ENCODE data around the gene RMI2.
"Not testable (repeated sequence)": the region's sequence is repeated elsewhere in the genome, so short reads cannot be mapped to it uniquely, and the experiment has no call there.

The RMI2 gene

DNA sequence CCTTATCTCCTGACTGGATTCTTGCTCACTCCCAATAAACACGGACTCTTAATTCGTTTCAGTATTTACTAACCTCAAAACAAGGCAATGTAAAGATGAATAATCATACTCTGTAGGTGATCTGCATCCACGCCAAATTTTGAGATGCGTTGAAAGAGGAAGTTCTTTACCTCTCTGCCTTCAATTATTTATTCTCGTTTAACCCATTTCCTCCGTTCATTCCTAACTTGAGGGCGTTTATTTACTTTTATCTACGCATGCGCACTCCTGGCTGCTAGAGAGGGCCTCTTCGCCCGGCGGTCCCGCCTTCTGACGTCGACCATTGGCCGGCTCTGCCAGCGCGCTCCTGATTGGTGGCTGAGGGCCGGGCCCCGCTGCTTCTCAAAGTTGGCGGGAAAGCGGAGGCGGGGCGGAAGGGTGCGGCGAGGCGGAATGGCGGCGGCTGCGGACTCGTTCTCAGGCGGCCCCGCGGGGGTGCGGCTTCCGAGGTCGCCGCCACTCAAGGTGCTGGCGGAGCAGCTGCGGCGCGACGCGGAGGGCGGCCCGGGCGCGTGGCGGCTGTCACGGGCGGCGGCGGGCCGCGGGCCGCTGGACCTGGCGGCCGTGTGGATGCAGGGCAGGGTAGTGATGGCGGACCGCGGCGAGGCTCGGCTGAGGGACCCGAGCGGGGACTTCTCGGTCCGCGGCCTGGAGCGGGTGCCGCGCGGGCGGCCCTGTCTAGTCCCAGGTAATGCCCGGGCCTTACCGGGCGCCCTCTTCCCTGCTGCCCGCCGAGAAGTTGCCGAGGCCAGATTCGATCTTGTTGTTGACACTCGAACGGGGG, at the start of gene RMI2:
Gene RMI2, plus strand, starts transcription at position 420 of the 823 bp plus-strand sequence. Its CDS starts 13 bp downstream, at position 433.
- DNase-seq = peak; percentile 95

GRCh38 chr16:11295672-11296071, 49.6 kb upstream of the RMI2 start:
- no peak for DNase-seq

- no peak for DNase-seq
Measured at GRCh38 chr16:11296351-11296705, 48.9 kb upstream of the RMI2 start.

DNA sequence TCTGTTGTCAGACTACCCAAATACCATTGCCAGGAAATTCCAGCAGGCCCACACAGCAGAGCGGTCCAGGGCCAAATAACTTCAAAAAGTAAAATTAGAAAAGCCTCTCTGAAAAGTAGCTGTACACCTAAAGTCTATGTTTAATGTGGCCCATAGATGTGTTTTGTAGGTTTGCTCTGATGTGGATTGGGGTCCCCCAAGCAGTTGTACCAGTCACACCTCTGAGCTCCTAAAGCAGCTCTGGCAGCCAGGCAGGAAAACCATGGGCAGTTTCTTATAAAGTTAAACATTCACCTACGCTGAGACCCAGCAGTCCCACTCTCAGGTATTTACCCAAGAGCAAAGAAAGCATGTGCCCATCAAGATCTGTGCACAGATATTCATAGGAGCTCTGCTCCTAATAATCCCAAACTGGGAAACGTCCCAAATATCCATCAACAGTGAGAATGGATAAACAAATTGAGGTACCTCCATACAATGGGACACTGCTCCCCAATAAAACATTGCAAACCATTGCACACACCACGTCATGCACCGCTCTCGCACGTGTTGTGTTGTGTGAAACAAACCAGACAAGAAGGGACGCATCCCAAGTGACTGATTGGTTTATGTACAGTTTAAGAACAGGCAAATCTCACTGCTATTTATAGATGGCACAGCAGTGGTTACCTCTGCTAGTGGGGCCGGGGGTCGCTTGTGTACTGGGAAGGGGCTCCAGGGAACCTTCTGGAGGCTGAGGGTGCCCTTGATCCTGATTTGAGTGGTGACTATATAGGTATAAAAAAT, 48.4 kb upstream of the RMI2 start:
- no peak for DNase-seq

GRCh38 chr16:11297492-11298142, 47.6 kb upstream of the RMI2 start:
- peak; percentile 83 for DNase-seq

- DNase-seq = no peak
Measured at GRCh38 chr16:11298143-11298900, 46.9 kb upstream of the RMI2 start.

GRCh38 chr16:11298950-11299547, 46.2 kb upstream of the RMI2 start:
- not testable (repeated sequence) for DNase-seq

GRCh38 chr16:11299865-11300559, 45.2 kb upstream of the RMI2 start:
- DNase-seq = no peak

GRCh38 chr16:11300560-11300892, 44.7 kb upstream of the RMI2 start:
- no peak for DNase-seq

DNA sequence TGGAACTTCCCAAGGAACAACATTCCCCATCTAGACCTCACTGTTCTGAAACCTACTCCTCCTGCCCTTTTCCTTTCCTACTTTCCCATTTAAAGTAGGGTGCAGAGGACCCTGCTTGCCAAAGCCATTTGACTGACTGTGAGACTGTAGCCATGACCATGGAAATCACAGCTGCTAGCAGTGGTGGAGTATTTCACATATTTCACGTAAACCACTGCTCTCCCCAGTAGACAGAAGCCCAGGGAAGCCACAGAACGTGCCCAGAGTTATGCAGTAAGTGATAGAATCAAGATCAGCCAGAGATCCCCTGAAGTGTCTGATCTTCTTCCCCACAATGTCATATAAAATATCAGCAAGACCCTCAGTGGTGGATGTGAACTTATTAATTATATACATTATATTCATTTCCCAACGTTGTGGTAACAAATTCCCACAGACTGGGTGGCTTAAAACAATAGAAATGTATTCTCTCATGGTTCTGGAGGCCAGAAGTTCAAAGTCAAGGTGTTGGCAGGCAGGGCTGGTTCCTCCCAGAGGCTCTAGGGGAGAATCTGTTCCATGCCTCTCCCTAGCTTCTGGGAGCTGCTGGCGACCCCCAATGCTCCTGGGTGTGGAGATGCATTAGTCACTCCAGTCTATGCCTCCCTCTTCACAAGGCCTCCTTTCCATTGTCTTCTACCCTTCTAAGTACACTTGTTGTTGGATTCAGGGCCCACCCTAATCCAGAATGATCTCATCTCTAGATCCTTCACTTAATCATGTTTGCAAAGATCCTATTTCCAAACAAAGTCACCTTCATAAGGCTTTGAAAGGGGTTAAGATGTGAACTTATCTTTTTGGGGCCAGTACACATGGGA, 43.4 kb upstream of the RMI2 start:
- DNase-seq = no peak

DNA sequence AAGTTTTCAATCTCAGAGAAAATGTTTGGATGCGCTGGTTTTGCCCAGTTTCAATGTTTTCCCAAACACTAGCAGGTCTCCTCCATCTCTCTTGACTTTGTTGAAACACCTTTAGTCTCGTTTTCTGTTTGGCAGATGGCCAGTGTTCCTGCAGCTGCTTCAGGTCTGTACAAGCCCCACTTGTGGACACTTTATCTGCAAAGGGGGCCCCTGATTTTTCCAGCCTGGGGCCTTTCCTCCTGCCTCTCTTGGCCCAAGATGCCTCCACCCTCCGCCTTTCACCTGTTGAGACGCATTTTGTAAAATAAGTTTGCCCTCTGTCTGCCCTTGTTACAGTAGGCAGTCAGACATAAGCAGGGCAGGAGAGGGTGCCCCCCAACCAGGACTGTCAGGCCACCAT, 42.3 kb upstream of the RMI2 start:
- DNase-seq = peak; percentile 23

DNA sequence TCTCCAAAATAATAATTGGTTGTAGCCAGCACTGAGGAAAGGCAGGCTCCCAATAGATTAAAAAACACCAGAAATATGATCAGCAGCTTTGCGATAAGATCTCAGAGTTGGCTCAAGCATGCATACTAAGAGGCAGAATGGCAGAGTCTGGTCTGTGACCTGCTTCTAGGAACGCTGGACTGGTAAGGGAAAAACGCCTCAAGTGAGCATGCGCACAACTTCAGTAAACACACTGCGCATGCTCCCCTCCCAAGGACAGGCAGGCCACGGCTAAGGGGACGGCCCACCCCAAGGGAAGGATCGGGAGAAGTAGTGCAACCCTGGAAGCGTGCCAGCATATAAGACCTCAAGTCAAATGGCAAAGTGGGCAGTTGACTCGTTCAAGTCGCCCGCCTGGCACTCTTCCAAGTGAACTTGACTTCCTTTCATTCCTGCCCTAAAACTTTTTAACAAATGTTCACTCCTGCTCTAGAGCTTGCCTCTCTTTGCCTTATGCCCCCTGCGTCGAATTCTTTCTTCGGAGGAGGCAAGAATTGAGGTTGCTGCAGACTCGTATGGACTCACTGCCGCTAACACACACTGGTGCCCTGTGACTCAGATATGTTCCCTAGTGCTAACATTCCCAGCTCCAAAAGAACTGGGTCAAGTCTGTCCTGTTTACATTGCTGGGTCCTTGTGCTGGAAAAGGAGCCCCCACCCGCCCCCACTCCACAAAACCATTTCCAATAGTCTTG, 41.7 kb upstream of the RMI2 start:
- no peak for DNase-seq

GRCh38 chr16:11306381-11306780, 38.9 kb upstream of the RMI2 start:
- DNase-seq = no peak

- DNase-seq = no peak
Measured at GRCh38 chr16:11306997-11307638, 38.1 kb upstream of the RMI2 start.

GRCh38 chr16:11307639-11308492, 37.4 kb upstream of the RMI2 start:
- DNase-seq = no peak

DNA sequence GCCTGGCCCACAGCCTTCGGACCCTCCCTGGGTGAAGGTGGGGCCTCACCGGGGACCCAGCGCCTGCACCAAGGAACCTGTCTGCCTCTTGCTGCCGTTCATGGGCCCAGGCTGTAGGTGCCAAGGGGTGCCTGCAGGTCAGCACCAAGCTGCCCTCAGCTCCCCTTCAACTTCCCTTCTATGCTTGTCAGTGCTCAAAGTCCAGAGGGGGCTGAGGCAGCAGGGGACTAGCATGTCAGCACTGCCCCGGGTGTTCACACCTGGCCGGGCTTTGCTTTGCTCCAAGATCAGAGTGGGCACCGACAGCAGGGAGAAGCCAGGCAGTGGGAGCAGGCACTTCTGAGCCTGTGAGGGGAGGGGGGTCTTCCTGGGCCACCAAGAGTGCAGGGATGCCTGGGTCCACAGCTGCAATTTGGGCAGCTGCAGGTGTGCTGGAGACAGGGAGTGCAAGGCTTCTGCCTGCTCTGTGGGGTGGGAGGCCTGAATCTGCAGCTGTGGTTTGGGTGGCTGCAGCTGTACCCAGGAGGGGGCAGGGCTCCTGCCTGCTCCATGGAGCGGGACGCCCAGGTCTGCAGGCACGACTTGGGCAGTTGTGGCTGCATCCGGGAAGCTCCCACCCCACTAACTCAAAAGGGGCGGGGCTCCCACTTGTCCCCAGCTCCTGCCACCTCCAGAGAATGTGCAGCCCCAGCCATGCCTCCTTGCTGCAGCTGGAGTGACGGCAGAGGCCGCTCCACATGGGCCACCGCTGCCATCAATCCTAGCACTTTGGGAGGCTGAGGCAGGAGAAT, 36.6 kb upstream of the RMI2 start:
- DNase-seq = no peak

DNA sequence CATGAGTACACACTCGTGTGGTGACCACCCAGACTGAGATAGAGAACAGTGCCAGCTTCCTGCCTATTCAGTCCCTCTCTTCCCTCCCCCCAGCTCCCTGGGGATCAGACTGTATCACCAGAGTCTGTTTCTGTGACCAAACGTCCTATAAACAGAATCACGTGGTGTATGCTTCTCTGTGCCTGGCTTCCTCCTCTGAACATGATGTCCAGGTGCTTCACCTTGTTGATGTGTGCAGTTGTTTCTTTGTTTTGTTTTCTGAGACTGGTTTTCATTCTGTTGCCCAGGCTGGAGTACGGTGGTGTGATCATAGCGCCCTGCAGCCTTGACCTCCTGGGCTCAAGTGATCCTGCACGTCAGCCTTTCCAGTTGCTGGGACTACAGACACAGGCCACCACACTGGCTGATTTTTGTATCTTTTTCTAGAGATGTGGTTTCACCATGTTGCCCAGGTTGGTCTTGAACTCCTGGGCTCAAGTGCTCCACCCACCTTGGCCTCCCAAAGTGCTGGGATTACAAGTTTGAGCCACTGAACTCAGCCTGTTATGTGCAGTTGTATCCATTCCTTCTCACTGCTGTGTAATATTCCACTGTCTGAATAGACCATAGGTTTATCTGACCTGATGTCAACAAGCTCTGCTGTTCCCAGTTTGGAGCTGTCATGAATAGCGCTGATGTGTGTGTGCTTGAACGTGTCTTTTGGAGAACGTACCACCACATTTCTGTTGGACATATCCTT, 35.2 kb upstream of the RMI2 start:
- no peak for DNase-seq
